Uterus (tissue), 4 donors: ENCODE results near the gene RPS19. TPM values are rescaled to one million over a fixed set of nuclear protein-coding genes. Genes with fewer than 3 reads are reported as not detected.
A peak's percentile ranks its signal among the peaks of the same experiment; 100 is the strongest.

ENCODE experiments used
- DNase-seq, 2 donors: peaks; one replicate each; pipeline ENCODE4 v3.0.0-alpha.2; 2019 to 2020
- H3K27ac ChIP-seq, 2 donors: fragments of 200-600 bp; sonication (generic); 1 replicate in 1 of 2; 2 replicates in 1 of 2; pipeline ENCODE4 v1.5.1; 2016 to 2018
- H3K27me3 ChIP-seq, 2 donors: fragments of 200-600 bp; sonication (generic); one replicate each; pipeline ENCODE4 v1.5.1; 2018 to 2019; ENCODE audit warnings: control low read depth in 1 of 2
- H3K36me3 ChIP-seq, 2 donors: fragments of 200-600 bp; sonication (generic); one replicate each; pipeline ENCODE4 v1.5.1; 2019; ENCODE audit warnings: control low read depth in 1 of 2
- H3K4me1 ChIP-seq, 2 donors: fragments of 200-600 bp; sonication (generic); one replicate each; pipeline ENCODE4 v1.5.1; 2018 to 2019; ENCODE audit warnings: control low read depth in 1 of 2
- H3K4me3 ChIP-seq, 2 donors: fragments of 200-600 bp; sonication (generic); 1 replicate in 1 of 2; 2 replicates in 1 of 2; pipeline ENCODE4 v1.5.1; 2018 to 2019; ENCODE audit warnings: mild to moderate bottlenecking in 1 of 2
- H3K9me3 ChIP-seq, 2 donors: fragments of 200-600 bp; sonication (generic); one replicate each; pipeline ENCODE4 v1.5.1; 2019; ENCODE audit warnings: control low read depth in 1 of 2
- CTCF ChIP-seq, 4 experiments: fragments of 200-600 bp in 2 of 4; fragments of 450-650 bp in 2 of 4; sonication (generic) in 2 of 4; IDR thresholded peaks; one replicate each; pipeline ENCODE4 v1.5.1; 2016 to 2019; ENCODE audit warnings: antibody characterized with exemption in 4 of 4, mild to moderate bottlenecking in 2 of 4, moderate library complexity in 1 of 4
- POLR2A ChIP-seq, 2 donors: fragments of 450-650 bp; IDR thresholded peaks; one replicate each; pipeline ENCODE4 v1.6.1; 2016; ENCODE audit warnings: antibody characterized with exemption in 2 of 2, mild to moderate bottlenecking in 1 of 2, moderate library complexity in 1 of 2
- intact Hi-C: fragments of 100-400 bp; cut with DNase I; formaldehyde crosslinking; loops from one replicate; pipeline ENCODE4 v1.15.1; 2023; ENCODE audit warnings: low total_unique reads
- total RNA-seq, 4 donors: library from RNA; depleted of rRNA in 3 of 4; stranded (reverse); fragments of >200 nt in 3 of 4; gene quantifications; one replicate each; pipeline versions ENCODE4 v1.1.0 to v1.2.4, GENCODE V29; 2014 to 2023
- donor health status: DM: yes; HTN: yes; CAD: no.

The RPS19 gene
- total RNA-seq, 4 donors from 2014 or later: 324 to 1,895 (median 1,094) TPM

GRCh38 chr19:41883821-41884733, 24.0 kb downstream of the RPS19 start:
- intact Hi-C loops: no loop called here
- Histone ChIP-seq H3K9me3 (no peaks in the 10 kb centered on the region), H3K27ac (peak overlapping the region; percentile 77 to 81), H3K27me3 (no peaks in the 10 kb centered on the region), H3K4me3 (peak overlapping the region; percentile 67 to 86), H3K36me3 (no peaks in the 10 kb centered on the region), H3K4me1 (peaks cover 0 to 7% of the 10 kb centered on the region in 2 donors)
- peak; percentile 89 to 96 for DNase-seq
- TF ChIP-seq CTCF (IDR thresholded peaks at IDR 0.05) (peak; percentile 15 to 45 (median 40)), POLR2A (IDR thresholded peaks at IDR 0.05) (peak; percentile 43 to 53)

DNA sequence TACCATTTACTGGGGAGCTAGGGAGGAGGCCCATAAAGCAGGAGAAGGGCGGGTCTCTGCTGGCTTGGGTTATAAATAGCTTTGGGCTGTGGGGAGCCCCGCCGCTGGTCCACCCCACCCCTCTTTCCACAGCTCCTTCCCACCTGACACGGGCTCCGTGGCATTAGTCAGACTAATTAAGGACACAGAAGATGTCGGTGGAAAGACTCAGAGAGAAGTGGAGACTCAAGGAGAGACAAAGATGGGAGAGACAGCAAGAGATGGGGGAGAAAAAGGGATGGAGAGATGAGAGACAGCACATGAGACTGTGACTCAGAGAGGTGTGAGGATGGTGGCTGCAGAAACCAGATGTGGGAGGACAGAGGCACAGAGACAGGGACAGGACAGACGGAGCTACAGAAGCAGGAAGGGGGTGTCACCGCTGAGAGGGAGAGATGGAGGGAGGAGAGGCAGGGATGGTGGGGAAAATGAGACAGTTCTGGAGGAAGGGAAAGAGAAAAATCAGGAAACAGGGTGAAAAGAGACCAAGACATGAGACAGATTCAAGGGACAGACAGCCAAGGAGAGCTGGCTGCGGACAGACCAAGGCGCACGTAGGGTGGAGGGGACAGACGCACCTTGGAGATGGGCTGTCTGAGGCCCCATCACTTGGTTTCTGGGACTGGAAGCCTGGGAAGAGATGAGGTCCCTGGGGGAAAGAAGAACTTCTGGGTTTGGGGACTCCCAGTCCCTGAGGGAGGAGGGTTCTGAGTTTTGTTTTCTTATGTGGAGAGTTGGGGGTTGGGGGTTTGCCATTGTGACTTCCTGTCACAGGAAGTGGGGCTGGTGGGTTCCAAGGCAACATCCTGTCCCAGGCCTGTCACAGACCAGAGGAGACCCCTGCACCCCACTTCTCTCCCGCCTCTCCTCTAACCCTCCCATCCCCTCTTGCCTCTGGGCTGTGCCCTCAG, 27.0 kb downstream of the RPS19 start:
- DNase-seq: no peak
- TF ChIP-seq CTCF (IDR thresholded peaks at IDR 0.05): no peak
- TF ChIP-seq POLR2A (IDR thresholded peaks at IDR 0.05): no peak
- Histone ChIP-seq H3K27ac (no peak overlapping the region), H3K27me3 (no peaks in the 10 kb centered on the region), H3K4me1 (peaks cover 0 to 7% of the 10 kb centered on the region in 2 donors), H3K9me3 (no peaks in the 10 kb centered on the region), H3K4me3 (no peak overlapping the region), H3K36me3 (no peaks in the 10 kb centered on the region)
- intact Hi-C loops: no loop called here

- H3K4me1 ChIP-seq: peaks cover 0 to 7% of the 10 kb centered on the region in 2 donors
- H3K27ac ChIP-seq: no peak overlapping the region
- no peaks in the 10 kb centered on the region for H3K27me3 ChIP-seq
- H3K4me3 ChIP-seq: no peak overlapping the region
- no peaks in the 10 kb centered on the region for H3K9me3 ChIP-seq
- intact Hi-C loops: no loop called here
- no peaks in the 10 kb centered on the region for H3K36me3 ChIP-seq
- DNase-seq: no peak
- no peak for TF ChIP-seq POLR2A (IDR thresholded peaks at IDR 0.05)
- no peak for TF ChIP-seq CTCF (IDR thresholded peaks at IDR 0.05)
These were observed 27.8 kb downstream of the RPS19 start for GRCh38 chr19:41887711-41888382.

DNA sequence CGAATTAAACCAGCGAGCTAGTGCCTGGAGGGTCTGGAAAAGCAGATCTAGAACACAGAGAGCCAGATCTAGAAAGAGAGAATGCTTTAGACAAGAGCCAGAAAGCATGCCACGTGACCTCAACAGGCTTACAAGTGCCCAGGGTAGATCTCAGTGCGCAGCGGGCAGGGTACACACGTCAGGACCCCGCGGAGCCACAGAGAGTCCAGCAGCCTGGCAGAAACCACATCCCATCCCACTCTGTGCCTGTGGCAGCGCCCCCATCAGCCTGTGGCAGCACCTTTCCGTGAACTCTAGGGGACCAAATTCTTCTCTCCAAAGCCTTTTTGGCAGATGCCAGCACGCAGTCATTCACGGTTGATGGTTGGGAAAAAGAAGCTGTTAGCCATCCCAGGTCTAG, 28.9 kb downstream of the RPS19 start:
- no peaks in the 10 kb centered on the region for H3K27me3 ChIP-seq
- H3K4me1 ChIP-seq: peaks cover 0 to 7% of the 10 kb centered on the region in 2 donors
- H3K9me3 ChIP-seq: no peaks in the 10 kb centered on the region
- intact Hi-C loops: no loop called here
- no peak for DNase-seq
- TF ChIP-seq CTCF (IDR thresholded peaks at IDR 0.05) (no peak), POLR2A (IDR thresholded peaks at IDR 0.05) (no peak)
- H3K4me3 ChIP-seq: no peak overlapping the region
- no peaks in the 10 kb centered on the region for H3K36me3 ChIP-seq
- H3K27ac ChIP-seq: no peak overlapping the region
